ENCODE data around the gene LOXL1. TPM values are rescaled to one million over a fixed set of nuclear protein-coding genes. Genes with fewer than 3 reads are reported as not detected.

The LOXL1 gene
- total and polyA plus RNA-seq, 2 of the 13 experiments (the other 11 are each of a cell fraction or from before 2014, with no cell fraction given) = 0.51 to 1.3 TPM

DNA sequence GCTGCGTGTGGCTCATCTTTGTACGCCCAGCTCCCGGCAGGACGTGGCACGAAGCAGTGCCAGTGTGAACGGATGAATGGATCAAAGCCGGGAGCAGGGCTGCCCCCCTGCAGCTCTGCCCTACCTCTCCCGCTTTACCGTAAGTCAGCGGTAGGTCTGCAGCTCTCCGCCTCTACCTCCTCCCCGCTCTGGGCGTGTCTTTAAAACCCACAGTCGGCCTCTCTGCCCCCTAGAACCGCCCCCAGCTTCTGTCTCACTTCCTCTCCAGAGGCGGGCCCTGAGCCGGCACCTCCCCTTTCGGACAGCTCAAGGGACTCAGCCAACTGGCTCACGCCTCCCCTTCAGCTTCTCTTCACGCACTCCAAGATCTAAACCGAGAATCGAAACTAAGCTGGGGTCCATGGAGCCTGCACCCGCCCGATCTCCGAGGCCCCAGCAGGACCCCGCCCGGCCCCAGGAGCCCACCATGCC, 68.2 kb downstream of the LOXL1 start, which contains the start of gene PML (continued):
- TF ChIP-seq KAT8 (CRISPR knock-in tag; IDR thresholded peaks at IDR 0.05) (peak; percentile 55; the same call in 1 of the 2 replicates), IKZF1 (IDR thresholded peaks at IDR 0.05) (no peak), KLF9 (CRISPR knock-in tag; IDR thresholded peaks at IDR 0.05; ENCODE audit: low read depth) (no peak), ELF1 (CRISPR knock-in tag; IDR thresholded peaks at IDR 0.05) (peak; percentile 63; the same call in 1 of the 2 replicates), SIN3A (IDR thresholded peaks at IDR 0.05; ENCODE audit: borderline replicate concordance, low read depth, low read length) (peak; percentile 84; the same call in 1 of the 2 replicates), KAT2B (IDR thresholded peaks at IDR 0.05; ENCODE audit: borderline replicate concordance, low read depth, low read length) (no peak), LCORL (IDR thresholded peaks at IDR 0.05) (no peak), LCORL (CRISPR knock-in tag; IDR thresholded peaks at IDR 0.05) (0 out of 2 replicates have a peak, but pooled peaks have one; percentile 9), ZNF20 (CRISPR knock-in tag; IDR thresholded peaks at IDR 0.05) (no peak), KMT2A (CRISPR knock-in tag; IDR thresholded peaks at IDR 0.05) (peak; percentile 51; the same call in 1 of the 2 replicates), EEA1 (CRISPR knock-in tag; IDR thresholded peaks at IDR 0.05; ENCODE audit: borderline replicate concordance) (no peak), ZSCAN31 (CRISPR knock-in tag; IDR thresholded peaks at IDR 0.05; ENCODE audit: low read depth) (no peak), PAX8 (CRISPR knock-in tag; IDR thresholded peaks at IDR 0.05; ENCODE audit: borderline replicate concordance) (no peak), ZNF333 (CRISPR knock-in tag; IDR thresholded peaks at IDR 0.05; ENCODE audit: borderline replicate concordance) (no peak), MIER3 (CRISPR knock-in tag; IDR thresholded peaks at IDR 0.05; ENCODE audit: borderline replicate concordance) (no peak)
- TF ChIP-seq, protein P1, sequence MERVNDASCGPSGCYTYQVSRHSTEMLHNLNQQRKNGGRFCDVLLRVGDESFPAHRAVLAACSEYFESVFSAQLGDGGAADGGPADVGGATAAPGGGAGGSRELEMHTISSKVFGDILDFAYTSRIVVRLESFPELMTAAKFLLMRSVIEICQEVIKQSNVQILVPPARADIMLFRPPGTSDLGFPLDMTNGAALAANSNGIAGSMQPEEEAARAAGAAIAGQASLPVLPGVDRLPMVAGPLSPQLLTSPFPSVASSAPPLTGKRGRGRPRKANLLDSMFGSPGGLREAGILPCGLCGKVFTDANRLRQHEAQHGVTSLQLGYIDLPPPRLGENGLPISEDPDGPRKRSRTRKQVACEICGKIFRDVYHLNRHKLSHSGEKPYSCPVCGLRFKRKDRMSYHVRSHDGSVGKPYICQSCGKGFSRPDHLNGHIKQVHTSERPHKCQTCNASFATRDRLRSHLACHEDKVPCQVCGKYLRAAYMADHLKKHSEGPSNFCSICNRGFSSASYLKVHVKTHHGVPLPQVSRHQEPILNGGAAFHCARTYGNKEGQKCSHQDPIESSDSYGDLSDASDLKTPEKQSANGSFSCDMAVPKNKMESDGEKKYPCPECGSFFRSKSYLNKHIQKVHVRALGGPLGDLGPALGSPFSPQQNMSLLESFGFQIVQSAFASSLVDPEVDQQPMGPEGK (CRISPR knock-in tag; IDR thresholded peaks at IDR 0.05) = peak; percentile 63
- TF ChIP-seq, protein P2, sequence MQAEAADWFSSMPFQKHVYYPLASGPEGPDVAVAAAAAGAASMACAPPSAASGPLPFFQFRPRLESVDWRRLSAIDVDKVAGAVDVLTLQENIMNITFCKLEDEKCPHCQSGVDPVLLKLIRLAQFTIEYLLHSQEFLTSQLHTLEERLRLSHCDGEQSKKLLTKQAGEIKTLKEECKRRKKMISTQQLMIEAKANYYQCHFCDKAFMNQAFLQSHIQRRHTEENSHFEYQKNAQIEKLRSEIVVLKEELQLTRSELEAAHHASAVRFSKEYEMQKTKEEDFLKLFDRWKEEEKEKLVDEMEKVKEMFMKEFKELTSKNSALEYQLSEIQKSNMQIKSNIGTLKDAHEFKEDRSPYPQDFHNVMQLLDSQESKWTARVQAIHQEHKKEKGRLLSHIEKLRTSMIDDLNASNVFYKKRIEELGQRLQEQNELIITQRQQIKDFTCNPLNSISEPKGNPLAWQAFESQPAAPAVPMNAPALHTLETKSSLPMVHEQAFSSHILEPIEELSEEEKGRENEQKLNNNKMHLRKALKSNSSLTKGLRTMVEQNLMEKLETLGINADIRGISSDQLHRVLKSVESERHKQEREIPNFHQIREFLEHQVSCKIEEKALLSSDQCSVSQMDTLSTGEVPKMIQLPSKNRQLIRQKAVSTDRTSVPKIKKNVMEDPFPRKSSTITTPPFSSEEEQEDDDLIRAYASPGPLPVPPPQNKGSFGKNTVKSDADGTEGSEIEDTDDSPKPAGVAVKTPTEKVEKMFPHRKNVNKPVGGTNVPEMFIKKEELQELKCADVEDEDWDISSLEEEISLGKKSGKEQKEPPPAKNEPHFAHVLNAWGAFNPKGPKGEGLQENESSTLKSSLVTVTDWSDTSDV (CRISPR knock-in tag; IDR thresholded peaks at IDR 0.05) = no peak
- TF ChIP-seq, protein P3, sequence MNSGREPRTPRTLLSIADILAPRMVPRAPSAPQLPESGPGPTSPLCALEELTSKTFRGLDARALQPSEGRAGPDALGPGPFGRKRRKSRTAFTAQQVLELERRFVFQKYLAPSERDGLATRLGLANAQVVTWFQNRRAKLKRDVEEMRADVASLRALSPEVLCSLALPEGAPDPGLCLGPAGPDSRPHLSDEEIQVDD (CRISPR knock-in tag; IDR thresholded peaks at IDR 0.05; ENCODE audit: borderline replicate concordance) = no peak
- TF ChIP-seq, protein P4, sequence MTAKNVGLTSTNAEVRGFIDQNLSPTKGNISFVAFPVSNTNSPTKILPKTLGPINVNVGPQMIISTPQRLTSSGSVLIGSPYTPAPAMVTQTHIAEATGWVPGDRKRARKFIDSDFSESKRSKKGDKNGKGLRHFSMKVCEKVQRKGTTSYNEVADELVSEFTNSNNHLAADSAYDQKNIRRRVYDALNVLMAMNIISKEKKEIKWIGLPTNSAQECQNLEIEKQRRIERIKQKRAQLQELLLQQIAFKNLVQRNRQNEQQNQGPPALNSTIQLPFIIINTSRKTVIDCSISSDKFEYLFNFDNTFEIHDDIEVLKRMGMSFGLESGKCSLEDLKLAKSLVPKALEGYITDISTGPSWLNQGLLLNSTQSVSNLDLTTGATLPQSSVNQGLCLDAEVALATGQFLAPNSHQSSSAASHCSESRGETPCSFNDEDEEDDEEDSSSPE (CRISPR knock-in tag; IDR thresholded peaks at IDR 0.05) = peak; percentile 30; the same call in 1 of the 2 replicates
- TF ChIP-seq, protein P5, sequence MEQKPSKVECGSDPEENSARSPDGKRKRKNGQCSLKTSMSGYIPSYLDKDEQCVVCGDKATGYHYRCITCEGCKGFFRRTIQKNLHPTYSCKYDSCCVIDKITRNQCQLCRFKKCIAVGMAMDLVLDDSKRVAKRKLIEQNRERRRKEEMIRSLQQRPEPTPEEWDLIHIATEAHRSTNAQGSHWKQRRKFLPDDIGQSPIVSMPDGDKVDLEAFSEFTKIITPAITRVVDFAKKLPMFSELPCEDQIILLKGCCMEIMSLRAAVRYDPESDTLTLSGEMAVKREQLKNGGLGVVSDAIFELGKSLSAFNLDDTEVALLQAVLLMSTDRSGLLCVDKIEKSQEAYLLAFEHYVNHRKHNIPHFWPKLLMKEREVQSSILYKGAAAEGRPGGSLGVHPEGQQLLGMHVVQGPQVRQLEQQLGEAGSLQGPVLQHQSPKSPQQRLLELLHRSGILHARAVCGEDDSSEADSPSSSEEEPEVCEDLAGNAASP (CRISPR knock-in tag; IDR thresholded peaks at IDR 0.05; ENCODE audit: borderline replicate concordance) = peak; percentile 18; the same call in 1 of the 2 replicates
